OCI-LY1 (cell line): ENCODE results near the gene DOK4.
"Not testable (repeated sequence)": the region's sequence is repeated elsewhere in the genome, so short reads cannot be mapped to it uniquely, and the experiment has no call there.

ENCODE experiments used
- H2AFZ ChIP-seq: fragments of 200-600 bp; sonication (generic), shearing (Covaris generic); 2 replicates; pipeline ENCODE4 v1.6.0; 2014; ENCODE audit warnings: antibody characterized with exemption, mild to moderate bottlenecking, low read length
- H3F3A ChIP-seq: fragments of 200-600 bp; sonication (generic), shearing (Covaris generic); 2 replicates; pipeline ENCODE4 v1.6.0; 2014; ENCODE audit warnings: mild to moderate bottlenecking, antibody characterized with exemption, low read length, moderate library complexity; ENCODE audit not compliant: insufficient read depth
- H3K27ac ChIP-seq: fragments of 200-600 bp; sonication (generic); 2 replicates; pipeline ENCODE4 v1.5.1; 2014; ENCODE audit warnings: low read length, mixed run types, mild to moderate bottlenecking, low read depth; ENCODE audit not compliant: poor library complexity, severe bottlenecking
- H3K27me3 ChIP-seq: fragments of 200-600 bp; sonication (generic); 2 replicates; pipeline ENCODE4 v1.6.0; 2014; ENCODE audit warnings: antibody characterized with exemption, mild to moderate bottlenecking, low read length, moderate library complexity; ENCODE audit not compliant: insufficient read depth
- H3K36me3 ChIP-seq: fragments of 200-600 bp; sonication (generic); 2 replicates; pipeline ENCODE4 v1.6.1; 2014; ENCODE audit warnings: mild to moderate bottlenecking, antibody characterized with exemption, low read length, moderate library complexity, mixed read lengths; ENCODE audit not compliant: insufficient read depth
- H3K4me1 ChIP-seq: fragments of 200-600 bp; sonication (generic); 2 replicates; pipeline ENCODE4 v1.5.1; 2014; ENCODE audit warnings: mild to moderate bottlenecking, low read length, moderate library complexity; ENCODE audit not compliant: insufficient read depth, severe bottlenecking
- H3K4me2 ChIP-seq: fragments of 200-600 bp; sonication (generic), shearing (Covaris generic); 2 replicates; pipeline ENCODE4 v1.6.1; 2014; ENCODE audit warnings: low read length
- H3K4me3 ChIP-seq: fragments of 200-600 bp; sonication (generic); 2 replicates; pipeline ENCODE4 v1.5.1; 2014; ENCODE audit warnings: low read length, low read depth, mild to moderate bottlenecking, mixed read lengths; ENCODE audit not compliant: poor library complexity, severe bottlenecking
- H3K79me2 ChIP-seq: fragments of 200-600 bp; shearing (Covaris generic); 2 replicates; pipeline ENCODE4 v1.6.1; 2016; ENCODE audit warnings: mixed run types, low read length, mixed read lengths; ENCODE audit not compliant: insufficient read depth
- H3K9ac ChIP-seq: fragments of 200-600 bp; sonication (generic), shearing (Covaris generic); 2 replicates; pipeline ENCODE4 v1.6.1; 2014; ENCODE audit warnings: mild to moderate bottlenecking, low read length, mixed read lengths
- H3K9me2 ChIP-seq: fragments of 200-600 bp; sonication (generic), shearing (Covaris generic); 2 replicates; pipeline ENCODE4 v1.6.1; 2014; ENCODE audit warnings: low read depth, mild to moderate bottlenecking, low read length, mixed read lengths
- H3K9me3 ChIP-seq: fragments of 200-600 bp; shearing (Covaris generic); 2 replicates; pipeline ENCODE4 v1.6.1; 2014; ENCODE audit warnings: low read length, mixed read lengths
- H4K20me1 ChIP-seq: fragments of 200-600 bp; sonication (generic), shearing (Covaris generic); 2 replicates; pipeline ENCODE4 v1.6.0; 2016; ENCODE audit warnings: mild to moderate bottlenecking, low read length; ENCODE audit not compliant: insufficient read depth
- CTCF ChIP-seq: fragments of 200-600 bp; sonication (generic), shearing (Covaris generic); IDR thresholded peaks from 2 replicates; pipeline ENCODE4 v1.5.1; 2017; ENCODE audit warnings: mild to moderate bottlenecking, antibody characterized with exemption, low read length, moderate library complexity, mixed read lengths
- EZH2 ChIP-seq: fragments of 200-600 bp; sonication (generic), shearing (Covaris generic); IDR thresholded peaks from 2 replicates; pipeline ENCODE4 v1.8.0; 2017; ENCODE audit warnings: borderline replicate concordance, mixed run types, mild to moderate bottlenecking, antibody characterized with exemption, low read length, moderate library complexity, mixed read lengths

DOK4 gene

GRCh38 chr16:57444711-57445110 lies 41.6 kb downstream of the DOK4 start:
- H3K9me3 ChIP-seq = 0 out of 2 replicates have a peak, but pooled peaks cover 8% of the 10 kb centered on the region
- no peaks in the 10 kb centered on the region for H3F3A ChIP-seq
- H3K9ac ChIP-seq = no peak overlapping the region
- H3K27me3 ChIP-seq = no peaks in the 10 kb centered on the region
- H3K4me3 ChIP-seq = no peak overlapping the region
- no peaks in the 10 kb centered on the region for H4K20me1 ChIP-seq
- no peak overlapping the region for H2AFZ ChIP-seq
- no peak overlapping the region for H3K4me2 ChIP-seq
- H3K36me3 ChIP-seq = peaks cover 29% of the 10 kb centered on the region
- no peak for TF ChIP-seq EZH2
- no peak for TF ChIP-seq CTCF
- peaks cover 23% of the 10 kb centered on the region for H3K4me1 ChIP-seq
- H3K79me2 ChIP-seq = peaks cover 43% of the 10 kb centered on the region
- H3K9me2 ChIP-seq = no peaks in the 10 kb centered on the region
- H3K27ac ChIP-seq = no peak overlapping the region

- not testable (repeated sequence) for H2AFZ ChIP-seq, H3K9ac ChIP-seq, H3K4me2 ChIP-seq, H3K4me1 ChIP-seq, H3F3A ChIP-seq, H4K20me1 ChIP-seq, H3K9me3 ChIP-seq, H3K27ac ChIP-seq, H3K4me3 ChIP-seq, H3K9me2 ChIP-seq, H3K27me3 ChIP-seq
- H3K79me2 ChIP-seq = peaks cover 29% of the 10 kb centered on the region
- peaks cover 66% of the 10 kb centered on the region for H3K36me3 ChIP-seq
Measured at GRCh38 chr16:57440551-57440950, 45.7 kb downstream of the DOK4 start.

GRCh38 chr16:57439947-57440346 lies 46.3 kb downstream of the DOK4 start:
- not testable (repeated sequence) for H3K27me3 ChIP-seq, H4K20me1 ChIP-seq, H3K9me2 ChIP-seq, H3K9ac ChIP-seq, H3K4me2 ChIP-seq, H3K27ac ChIP-seq, H3K9me3 ChIP-seq, H3K4me3 ChIP-seq, H3K4me1 ChIP-seq, H3F3A ChIP-seq, H2AFZ ChIP-seq
- H3K36me3 ChIP-seq = peaks cover 72% of the 10 kb centered on the region
- peaks cover 25% of the 10 kb centered on the region for H3K79me2 ChIP-seq

GRCh38 chr16:57435838-57436237 lies 50.5 kb downstream of the DOK4 start:
- Histone ChIP-seq H3K9me2 (no peaks in the 10 kb centered on the region), H3K36me3 (peaks cover 94% of the 10 kb centered on the region), H3K9me3 (no peaks in the 10 kb centered on the region), H3K27ac (no peak overlapping the region), H3K4me1 (no peaks in the 10 kb centered on the region), H3K4me2 (no peak overlapping the region), H3K27me3 (no peaks in the 10 kb centered on the region), H2AFZ (no peak overlapping the region), H3K79me2 (no peaks in the 10 kb centered on the region), H3K9ac (no peak overlapping the region), H3F3A (no peaks in the 10 kb centered on the region), H4K20me1 (no peaks in the 10 kb centered on the region), H3K4me3 (no peak overlapping the region)
- no peak for TF ChIP-seq EZH2
- TF ChIP-seq CTCF = no peak
